NB4 (cell line): ENCODE data around the gene DCTPP1.

Experiments
- POLR2A ChIP-seq: IDR thresholded peaks from 2 replicates; pipeline ENCODE4 v1.6.1; 2011; ENCODE audit warnings: mild to moderate bottlenecking; ENCODE audit not compliant: insufficient read length; ENCODE audit errors: extremely low read depth
- TF ChIP-seq, protein P1 (sequence below): IDR thresholded peaks from one replicate; pipeline ENCODE4 v1.5.1; 2012; ENCODE audit warnings: low read depth, low read length
- TF ChIP-seq, protein P2 (sequence below): IDR thresholded peaks from 2 replicates; pipeline ENCODE4 v1.6.1; 2011; ENCODE audit warnings: low read depth, low read length

DNA sequence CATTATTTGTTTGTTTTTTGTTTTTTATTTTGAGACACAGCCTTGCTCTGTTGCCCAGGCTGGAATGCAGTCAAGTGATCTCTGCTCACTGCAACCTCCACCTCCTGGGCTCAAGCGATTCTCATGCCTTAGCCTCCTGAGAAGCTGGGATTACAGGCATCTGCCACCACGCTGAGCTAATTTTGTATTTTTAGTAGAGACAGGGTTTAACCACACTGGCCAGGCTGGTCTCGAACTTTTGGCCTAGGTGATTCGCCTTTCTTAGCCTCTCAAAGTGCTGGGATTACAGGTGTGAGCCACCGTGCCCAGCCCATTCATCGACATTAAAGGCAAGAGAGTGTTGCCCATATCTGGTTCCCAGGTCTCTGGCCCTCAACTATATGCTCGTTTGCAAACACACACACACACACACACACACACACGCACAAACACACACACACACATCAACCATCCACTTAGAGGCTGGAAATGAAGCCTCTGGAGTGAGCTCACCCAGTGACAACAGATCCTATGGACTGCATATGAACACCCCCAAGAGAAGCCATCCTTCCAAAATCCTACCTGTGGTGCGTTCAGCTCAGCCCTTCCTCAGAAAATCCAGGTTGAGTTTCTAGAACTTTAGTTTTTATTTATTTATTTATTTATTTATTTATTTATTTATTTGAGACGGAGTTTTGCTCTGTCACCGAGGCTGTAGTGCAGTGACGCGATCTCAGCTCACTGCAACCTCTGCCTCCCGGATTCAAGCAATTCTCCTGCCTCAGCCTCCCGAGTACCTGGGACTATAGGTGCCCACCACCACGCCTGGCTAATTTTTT is 28.1 kb upstream of the DCTPP1 start:
- no peak for TF ChIP-seq POLR2A
- TF ChIP-seq, protein P1, sequence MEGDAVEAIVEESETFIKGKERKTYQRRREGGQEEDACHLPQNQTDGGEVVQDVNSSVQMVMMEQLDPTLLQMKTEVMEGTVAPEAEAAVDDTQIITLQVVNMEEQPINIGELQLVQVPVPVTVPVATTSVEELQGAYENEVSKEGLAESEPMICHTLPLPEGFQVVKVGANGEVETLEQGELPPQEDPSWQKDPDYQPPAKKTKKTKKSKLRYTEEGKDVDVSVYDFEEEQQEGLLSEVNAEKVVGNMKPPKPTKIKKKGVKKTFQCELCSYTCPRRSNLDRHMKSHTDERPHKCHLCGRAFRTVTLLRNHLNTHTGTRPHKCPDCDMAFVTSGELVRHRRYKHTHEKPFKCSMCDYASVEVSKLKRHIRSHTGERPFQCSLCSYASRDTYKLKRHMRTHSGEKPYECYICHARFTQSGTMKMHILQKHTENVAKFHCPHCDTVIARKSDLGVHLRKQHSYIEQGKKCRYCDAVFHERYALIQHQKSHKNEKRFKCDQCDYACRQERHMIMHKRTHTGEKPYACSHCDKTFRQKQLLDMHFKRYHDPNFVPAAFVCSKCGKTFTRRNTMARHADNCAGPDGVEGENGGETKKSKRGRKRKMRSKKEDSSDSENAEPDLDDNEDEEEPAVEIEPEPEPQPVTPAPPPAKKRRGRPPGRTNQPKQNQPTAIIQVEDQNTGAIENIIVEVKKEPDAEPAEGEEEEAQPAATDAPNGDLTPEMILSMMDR = no peak
- TF ChIP-seq, protein P2, sequence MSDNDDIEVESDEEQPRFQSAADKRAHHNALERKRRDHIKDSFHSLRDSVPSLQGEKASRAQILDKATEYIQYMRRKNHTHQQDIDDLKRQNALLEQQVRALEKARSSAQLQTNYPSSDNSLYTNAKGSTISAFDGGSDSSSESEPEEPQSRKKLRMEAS = no peak
